GM13977 (cell line): ENCODE results near the gene SAPCD2.

Experiments
- DNase-seq: peaks from one replicate; pipeline ENCODE4 v3.0.0; 2012; ENCODE audit warnings: low spot score
- in situ Hi-C: fragments of 300-500 bp; cut with MboI; formaldehyde crosslinking; loops from one replicate; pipeline ENCODE4 v1.12.0; 2022; ENCODE audit warnings: low sequenced_read_pairs, low pct_unique_long_range_greater_than_20kb, mixed read lengths, inconsistent platforms; ENCODE audit not compliant: unreplicated experiment
- TF ChIP-seq, protein P1 (sequence below): IDR thresholded peaks from 2 replicates; pipeline ENCODE4 v1.5.1; 2012; ENCODE audit warnings: mild to moderate bottlenecking, control low read depth; ENCODE audit not compliant: insufficient read depth; ENCODE audit errors: extremely low read depth, missing control alignments

The SAPCD2 gene

DNA sequence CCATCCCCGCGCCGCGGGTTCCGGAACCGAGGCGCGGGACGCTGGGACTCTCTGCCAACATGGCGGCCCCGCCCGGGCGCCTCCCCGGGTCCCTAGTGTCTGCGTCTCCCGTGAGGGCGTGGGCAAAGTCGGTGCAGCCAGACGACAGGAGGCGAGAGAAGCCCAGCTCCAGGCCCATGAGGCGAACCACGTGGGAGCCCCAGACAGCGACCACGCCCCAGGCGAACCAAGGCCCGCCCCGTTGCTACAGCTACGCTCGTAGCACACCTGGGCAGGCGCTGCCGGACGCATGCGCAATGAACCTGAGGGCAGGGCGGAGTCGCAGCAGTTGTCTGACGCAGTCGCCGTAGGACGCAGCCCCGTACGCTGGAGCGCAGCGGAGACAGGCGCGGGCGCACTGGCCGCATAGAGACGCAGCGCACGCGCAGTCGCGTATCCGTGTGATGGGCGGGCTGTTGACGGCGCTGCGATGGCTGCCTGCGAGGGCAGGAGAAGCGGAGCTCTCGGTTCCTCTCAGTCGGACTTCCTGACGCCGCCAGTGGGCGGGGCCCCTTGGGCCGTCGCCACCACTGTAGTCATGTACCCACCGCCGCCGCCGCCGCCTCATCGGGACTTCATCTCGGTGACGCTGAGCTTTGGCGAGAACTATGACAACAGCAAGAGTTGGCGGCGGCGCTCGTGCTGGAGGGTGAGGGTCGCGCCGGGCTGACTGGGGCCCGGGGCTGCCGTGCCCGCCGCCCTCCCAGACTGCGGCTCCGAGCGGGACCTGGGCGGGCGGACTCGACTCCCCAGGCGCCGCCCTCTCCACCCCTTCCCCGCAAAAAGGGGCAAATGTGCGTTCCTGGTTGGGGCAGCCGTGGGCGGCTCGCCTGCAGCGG is 16.4 kb upstream of the SAPCD2 start, which contains the start of gene MAN1B1:
Gene MAN1B1 (plus strand): TSS at position 455 of the 878 bp plus-strand sequence. CDS start 15 bp downstream, at position 470.
- DNase-seq: peak; percentile 99
- TF ChIP-seq, protein P1, sequence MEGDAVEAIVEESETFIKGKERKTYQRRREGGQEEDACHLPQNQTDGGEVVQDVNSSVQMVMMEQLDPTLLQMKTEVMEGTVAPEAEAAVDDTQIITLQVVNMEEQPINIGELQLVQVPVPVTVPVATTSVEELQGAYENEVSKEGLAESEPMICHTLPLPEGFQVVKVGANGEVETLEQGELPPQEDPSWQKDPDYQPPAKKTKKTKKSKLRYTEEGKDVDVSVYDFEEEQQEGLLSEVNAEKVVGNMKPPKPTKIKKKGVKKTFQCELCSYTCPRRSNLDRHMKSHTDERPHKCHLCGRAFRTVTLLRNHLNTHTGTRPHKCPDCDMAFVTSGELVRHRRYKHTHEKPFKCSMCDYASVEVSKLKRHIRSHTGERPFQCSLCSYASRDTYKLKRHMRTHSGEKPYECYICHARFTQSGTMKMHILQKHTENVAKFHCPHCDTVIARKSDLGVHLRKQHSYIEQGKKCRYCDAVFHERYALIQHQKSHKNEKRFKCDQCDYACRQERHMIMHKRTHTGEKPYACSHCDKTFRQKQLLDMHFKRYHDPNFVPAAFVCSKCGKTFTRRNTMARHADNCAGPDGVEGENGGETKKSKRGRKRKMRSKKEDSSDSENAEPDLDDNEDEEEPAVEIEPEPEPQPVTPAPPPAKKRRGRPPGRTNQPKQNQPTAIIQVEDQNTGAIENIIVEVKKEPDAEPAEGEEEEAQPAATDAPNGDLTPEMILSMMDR: no peak
- in situ Hi-C loops: no loop called here

DNA sequence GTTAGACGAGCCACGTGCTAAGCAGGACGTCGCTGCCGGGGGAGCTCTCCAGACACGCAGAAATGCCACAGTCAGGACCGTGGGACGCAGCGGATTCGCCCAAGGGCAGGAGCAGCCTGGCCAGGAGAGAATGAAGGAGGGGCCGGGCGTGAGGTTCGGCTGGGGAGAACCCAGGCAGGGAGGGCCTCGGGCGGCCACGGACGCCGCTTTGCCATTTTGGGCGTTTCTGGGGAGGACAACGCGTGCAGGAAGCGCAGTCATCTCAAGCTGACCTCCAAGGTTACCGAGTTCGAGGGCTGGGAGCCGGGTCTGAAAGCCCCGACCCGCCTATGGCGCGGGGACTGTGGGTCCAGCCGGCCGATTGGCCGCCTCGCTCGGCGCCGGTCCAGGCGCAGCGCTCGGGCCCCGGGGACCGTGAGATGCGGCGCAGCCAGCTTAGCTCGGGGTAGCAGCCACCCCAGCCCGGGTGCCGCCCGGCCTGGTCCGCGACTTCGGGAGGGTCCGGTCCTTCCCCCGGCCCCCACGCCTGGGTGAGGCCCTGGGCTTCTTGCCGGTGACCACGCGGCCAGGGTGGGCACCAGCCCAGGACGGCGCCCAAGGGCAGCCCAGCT is 15.7 kb upstream of the SAPCD2 start:
- TF ChIP-seq, protein P1: no peak
- in situ Hi-C loops: no loop called here
- no peak for DNase-seq

DNA sequence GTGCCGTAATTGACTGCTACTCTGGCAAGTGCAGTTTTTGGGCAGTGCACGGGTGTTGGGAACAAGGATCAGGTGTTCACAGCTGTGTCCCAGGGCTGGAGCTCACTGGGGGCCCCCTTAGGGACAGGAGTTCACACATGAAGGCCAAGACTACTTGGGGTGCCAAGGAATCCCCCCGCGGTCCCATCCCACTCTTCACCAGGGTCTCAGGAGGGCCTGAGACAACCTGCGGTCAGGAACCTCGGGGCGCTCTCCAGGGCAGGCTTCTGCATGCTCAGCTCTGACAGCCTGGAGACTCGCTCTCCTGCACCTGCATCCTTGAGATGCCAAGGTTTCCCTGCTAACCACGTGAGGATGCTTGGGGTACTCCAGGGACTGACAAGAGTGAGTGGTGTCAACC is 14.2 kb upstream of the SAPCD2 start:
- in situ Hi-C loops: no loop called here
- no peak for DNase-seq
- TF ChIP-seq, protein P1: no peak

DNA sequence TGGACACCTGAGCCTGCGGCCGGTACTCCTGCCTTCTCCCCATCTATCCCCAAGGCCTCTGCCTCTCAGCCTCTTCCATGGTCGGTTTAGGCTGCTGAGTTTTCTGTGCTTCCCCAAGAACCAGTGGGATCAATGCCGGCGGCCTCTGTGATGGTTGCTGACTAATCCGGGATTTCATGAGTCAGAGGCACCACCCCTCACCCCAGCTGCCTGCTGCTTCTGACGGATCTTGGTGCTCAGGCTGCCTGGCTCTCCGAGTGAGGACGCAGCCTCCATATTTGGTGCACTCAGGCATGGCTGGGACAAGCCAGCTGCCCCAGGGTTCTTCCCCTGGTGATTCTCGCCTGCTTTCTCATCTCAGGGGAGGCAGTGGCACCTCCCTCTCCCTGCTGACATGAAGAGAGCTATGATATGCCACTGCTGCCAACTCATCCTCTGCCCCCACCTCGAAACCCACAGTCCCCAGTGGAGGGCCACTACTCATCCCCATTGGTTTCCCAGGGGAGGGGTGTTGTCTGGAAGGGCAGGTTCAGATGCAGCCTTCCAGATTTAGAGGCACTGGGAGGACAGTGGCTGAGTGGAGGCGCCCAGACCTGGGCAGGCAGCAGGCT is 13.1 kb upstream of the SAPCD2 start:
- no peak for DNase-seq
- TF ChIP-seq, protein P1: no peak
- in situ Hi-C loops: no loop called here

DNA sequence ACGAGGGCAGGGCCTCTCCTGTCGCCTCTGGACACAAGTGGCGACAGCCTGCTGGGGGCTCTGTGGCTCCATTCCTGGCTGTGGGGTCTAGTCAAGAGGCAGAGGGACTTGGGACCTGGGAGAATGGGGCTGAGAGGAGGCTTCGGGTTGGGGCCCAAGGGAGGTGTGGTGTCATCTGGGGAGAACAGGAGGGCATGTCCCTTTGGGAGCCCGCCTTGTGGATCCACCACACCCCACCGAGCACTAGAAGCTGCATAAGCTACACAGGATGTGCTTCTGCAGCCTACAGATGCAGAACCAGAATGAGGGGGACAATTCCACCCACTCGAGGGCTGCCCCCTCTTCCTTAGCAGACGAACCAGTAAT is 12.6 kb upstream of the SAPCD2 start:
- in situ Hi-C loops: no loop called here
- TF ChIP-seq, protein P1: no peak
- no peak for DNase-seq

DNA sequence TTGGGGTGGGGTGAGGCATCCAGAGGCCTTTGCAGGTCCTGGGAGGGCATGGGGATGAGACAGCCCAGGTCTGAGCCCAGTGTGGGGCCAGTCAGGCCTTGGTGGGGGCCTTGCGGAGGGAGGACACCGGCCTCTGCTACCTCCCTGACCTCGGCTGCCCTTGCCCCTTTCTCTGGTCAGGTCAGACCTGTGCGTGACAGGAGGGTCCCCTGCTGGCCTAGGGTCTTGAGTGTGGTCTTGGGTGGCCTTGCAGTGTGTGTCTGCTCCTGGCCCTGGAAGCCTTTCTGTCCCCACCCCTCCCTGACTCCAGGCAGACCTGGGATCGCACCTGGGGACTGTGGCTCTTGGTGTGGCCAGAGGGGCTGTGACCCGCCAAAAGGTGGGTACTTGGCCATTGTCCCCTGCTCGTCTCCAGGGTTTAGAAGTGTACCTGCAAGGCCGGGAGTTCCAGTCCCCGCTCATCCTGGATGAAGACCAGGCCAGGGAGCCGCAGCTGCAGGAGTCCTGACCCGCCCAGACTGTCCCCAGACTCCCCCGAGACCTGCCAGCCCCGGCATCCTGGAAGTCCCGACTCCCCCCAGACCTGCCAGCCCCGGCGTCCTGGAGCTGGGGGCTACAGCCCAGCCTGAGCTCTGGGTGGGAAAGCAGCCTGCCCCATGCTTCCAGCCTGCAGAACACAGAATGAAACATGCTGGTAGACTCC is 12.0 kb upstream of the SAPCD2 start:
- no peak for DNase-seq
- TF ChIP-seq, protein P1: no peak
- in situ Hi-C loops: no loop called here
